Effector CD4-positive, alpha-beta T cell (primary cell): ENCODE data around the gene TRAF4.
A peak's percentile ranks its signal among the peaks of the same experiment; 100 is the strongest.
"Not testable (repeated sequence)": the region's sequence is repeated elsewhere in the genome, so short reads cannot be mapped to it uniquely, and the experiment has no call there.

Source experiments
- DNase-seq: peaks from one replicate; pipeline ENCODE4 v3.0.0-alpha.2; 2020

Gene TRAF4

DNA sequence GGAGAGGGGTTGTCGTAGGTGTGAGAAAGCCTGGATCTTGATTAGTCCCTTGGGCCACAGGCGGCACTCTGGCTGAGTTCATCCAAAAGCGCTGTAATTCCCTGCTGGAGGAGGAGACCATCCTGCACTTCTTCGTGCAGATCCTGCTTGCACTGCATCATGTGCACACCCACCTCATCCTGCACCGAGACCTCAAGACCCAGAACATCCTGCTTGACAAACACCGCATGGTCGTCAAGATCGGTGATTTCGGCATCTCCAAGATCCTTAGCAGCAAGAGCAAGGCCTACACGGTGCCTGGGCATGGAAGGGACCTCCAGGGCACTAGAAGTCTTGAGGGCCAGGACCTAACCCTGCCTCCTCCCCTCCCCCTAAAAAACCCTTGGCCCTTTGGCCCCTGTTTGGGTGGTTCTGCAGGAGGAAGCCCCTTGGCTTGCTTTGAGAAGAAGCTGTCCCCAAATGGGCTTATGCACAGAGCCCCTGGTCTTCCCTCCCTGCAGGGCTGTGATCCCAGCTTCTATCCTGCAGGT lies 9.0 kb upstream of the TRAF4 start:
- no peak for DNase-seq

DNA sequence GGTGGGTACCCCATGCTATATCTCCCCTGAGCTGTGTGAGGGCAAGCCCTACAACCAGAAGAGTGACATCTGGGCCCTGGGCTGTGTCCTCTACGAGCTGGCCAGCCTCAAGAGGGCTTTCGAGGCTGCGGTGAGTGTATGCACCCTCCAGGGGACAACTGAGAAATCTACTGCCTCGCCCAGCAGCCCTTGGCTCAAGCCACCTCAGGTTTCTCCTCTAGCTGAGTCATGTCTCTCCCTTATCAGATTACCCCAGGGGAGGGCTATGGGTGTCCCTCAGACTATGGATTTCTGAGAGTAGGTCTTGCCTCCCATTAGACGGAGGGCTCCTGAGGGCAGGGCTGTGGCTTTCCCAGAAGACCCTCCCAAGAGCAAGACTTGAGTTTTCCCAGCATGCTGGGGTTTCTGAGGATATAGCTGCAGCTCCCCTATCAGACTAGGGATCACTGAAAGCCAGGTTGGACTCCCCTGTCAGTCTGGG lies 8.5 kb upstream of the TRAF4 start:
- DNase-seq: no peak

DNA sequence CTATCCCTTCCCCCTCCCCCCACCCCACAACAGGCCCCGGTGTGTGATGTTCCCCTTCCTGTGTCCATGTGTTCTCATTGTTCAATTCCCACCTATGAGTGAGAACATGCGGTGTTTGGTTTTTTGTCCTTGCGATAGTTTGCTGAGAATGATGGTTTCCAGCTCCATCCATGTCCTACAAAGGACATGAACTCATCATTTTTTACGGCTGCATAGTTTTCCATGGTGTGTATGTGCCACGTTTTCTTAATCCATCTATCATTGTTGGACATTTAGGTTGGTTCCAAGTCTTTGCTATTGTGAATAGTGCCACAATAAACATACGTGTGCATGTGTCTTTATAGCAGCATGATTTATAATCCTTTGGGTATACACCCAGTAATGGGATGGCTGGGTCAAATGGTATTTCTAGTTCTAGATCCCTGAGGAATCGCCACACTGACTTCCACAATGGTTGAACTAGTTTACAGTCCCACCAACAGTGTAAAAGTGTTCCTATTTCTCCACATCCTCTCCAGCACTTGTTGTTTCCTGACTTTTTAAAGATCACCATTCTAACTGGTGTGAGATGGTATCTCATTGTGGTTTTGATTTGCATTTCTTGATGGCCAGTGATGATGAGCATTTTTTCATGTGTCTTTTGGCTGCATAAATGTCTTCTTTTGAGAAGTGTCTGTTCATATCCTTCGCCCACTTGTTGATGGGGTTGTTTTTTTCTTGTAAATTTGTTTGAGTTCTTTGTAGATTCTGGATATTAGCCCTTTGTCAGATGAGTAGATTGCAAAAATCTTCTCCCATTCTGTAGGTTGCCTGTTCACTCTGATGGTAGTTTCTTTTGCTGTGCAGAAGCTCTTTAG lies 7.7 kb upstream of the TRAF4 start:
- not testable (repeated sequence) for DNase-seq

DNA sequence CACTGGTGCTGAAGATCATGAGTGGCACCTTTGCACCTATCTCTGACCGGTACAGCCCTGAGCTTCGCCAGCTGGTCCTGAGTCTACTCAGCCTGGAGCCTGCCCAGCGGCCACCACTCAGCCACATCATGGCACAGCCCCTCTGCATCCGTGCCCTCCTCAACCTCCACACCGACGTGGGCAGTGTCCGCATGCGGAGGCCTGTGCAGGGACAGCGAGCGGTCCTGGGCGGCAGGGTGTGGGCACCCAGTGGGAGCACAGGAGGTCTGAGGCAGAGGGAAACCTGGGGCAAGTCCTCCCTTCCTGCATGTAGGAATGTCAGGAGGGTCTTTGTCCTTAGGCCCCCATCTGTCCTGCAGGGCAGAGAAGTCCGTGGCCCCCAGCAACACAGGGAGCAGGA lies 6.5 kb upstream of the TRAF4 start:
- DNase-seq: no peak

DNA sequence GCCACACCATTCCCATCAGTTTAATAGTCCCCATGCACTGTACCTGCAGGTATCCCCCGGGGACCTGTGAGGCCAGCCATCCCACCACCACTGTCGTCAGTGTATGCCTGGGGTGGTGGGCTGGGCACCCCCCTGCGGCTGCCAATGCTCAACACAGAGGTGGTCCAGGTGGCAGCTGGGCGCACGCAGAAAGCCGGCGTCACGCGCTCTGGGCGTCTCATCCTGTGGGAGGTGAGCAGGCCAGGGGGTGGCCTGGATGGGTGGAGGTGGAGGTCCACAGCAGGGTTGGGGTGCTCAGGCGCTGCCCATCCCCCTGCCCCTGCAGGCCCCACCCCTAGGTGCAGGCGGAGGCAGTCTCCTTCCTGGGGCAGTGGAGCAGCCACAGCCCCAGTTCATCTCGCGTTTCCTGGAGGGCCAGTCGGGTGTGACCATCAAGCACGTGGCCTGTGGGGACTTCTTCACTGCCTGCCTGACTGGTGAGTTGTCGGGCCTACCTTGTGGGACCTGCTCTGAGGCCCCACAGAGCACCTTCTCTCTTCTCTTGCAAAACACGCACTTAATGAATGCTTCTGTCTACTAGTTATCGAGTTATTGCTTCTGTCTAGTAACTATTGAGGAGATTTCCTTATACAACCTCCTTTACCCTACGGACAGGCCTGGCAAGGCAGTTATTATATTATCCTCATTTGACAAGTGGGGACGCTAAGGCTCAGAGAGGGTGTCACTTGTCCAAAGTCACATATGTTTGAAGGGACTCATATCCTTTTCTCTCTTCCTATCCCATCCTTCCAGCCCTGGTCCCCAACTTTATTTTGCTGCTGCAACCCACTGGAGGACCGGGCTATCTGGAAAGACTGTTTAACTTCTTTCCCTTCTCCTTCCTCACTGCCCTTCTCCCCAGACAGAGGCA lies 5.8 kb upstream of the TRAF4 start:
- DNase-seq: no peak

DNA sequence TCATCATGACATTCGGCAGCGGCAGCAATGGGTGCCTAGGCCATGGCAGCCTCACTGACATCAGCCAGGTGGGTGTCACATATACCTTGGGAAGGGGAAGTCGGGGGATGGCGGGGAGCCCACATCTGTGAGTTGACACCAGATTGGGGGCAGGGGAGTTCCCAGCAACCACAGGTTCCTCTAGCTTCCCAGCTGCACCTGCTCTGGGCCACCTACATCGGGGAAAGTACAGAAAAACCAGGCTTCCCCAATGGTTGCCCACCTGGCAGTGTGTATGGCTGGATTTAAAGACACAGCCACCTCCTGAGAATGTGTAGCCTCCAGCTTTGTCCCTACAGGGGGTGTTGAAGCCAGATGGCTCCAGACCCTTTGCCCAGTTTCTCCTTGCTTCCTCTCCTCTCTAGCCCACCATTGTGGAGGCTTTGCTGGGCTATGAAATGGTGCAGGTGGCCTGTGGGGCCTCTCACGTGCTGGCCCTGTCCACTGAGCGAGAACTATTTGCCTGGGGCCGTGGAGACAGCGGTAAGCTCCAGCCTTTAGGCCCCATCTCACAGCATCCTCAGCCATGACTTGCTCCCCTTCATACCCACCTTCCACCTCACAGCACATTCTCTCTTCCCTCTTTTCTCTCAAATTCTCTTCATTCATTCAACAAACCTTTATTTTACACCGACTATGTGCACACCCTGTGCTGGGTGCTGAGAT lies 5.0 kb upstream of the TRAF4 start:
- DNase-seq: peak; percentile 25

DNA sequence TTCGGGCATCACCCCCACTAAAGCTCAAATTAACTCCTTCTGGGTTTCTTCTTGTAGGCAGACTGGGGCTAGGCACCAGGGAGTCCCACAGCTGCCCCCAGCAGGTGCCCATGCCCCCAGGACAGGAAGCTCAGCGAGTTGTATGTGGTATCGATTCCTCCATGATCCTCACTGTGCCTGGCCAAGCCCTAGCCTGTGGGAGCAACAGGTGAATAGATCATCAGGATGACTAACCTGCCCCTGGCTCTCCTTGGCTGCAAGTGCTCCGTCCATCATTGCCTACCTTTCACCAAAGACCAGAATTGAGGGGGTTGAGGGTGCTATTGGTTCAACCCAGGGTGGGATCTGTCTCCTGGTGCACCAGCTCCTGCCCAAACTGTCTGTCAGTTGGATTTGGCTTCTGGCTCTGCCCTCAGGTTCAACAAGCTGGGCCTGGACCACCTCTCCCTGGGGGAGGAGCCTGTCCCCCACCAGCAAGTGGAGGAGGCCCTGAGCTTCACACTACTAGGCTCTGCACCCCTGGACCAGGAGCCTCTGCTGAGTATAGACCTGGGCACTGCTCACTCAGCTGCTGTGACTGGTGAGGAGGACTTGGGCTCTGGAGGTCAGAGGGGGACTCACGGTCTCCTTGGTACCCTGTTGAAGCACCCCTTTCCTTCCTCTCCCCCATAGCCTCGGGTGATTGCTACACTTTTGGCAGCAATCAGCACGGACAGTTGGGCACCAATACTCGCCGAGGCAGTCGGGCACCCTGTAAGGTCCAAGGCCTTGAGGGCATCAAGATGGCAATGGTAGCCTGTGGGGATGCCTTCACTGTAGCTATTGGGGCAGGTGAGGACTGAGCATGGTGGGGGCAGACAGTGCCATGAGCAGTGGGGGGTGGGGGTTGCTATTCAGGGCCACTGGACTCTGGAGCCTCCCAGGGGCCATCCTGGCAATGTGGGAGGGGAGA lies 3.1 kb upstream of the TRAF4 start:
- no peak for DNase-seq

DNA sequence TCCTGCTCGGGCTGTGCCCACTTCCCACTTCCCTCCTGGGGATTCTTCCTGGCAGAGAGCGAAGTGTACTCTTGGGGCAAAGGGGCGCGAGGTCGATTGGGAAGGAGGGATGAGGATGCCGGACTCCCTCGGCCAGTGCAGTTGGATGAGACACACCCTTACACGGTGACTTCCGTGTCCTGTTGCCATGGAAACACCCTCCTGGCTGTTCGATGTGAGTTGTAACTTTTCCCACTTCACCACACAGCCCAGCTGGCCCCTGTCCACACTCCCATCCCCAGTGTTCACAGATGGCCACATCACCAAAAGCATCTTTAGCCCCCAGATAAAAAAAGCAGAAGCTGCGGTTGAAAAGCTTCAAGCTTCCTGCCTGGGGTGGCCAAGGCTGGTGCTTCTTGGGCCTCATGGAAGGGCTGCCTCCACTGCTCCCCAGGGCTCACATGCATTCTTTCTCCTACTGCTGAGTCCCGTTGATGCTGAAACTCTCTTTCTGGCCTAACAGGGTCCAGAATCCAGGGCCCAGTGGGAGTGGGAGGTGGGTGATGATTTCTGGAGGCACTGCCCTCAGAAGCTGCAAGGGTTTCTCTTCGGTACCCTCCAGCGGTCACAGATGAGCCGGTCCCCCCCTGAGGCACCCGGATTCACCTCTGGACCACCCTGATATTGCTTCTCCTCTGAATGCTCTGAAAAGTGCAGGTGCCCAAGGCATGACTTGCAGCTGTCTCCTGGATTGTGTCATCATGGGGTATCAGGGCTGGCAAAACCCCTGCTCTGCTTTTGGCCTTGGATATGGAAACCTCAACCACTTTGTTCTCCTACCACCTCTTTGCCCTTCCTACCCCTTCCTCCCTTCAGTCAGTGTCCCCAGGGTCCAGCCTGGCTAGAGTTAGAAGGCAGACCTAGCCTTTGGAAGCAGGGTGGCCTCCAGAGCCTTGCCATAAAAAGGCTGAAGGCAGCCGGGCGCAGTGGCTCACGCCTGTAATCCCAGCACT lies 2.2 kb upstream of the TRAF4 start:
- DNase-seq: no peak

DNA sequence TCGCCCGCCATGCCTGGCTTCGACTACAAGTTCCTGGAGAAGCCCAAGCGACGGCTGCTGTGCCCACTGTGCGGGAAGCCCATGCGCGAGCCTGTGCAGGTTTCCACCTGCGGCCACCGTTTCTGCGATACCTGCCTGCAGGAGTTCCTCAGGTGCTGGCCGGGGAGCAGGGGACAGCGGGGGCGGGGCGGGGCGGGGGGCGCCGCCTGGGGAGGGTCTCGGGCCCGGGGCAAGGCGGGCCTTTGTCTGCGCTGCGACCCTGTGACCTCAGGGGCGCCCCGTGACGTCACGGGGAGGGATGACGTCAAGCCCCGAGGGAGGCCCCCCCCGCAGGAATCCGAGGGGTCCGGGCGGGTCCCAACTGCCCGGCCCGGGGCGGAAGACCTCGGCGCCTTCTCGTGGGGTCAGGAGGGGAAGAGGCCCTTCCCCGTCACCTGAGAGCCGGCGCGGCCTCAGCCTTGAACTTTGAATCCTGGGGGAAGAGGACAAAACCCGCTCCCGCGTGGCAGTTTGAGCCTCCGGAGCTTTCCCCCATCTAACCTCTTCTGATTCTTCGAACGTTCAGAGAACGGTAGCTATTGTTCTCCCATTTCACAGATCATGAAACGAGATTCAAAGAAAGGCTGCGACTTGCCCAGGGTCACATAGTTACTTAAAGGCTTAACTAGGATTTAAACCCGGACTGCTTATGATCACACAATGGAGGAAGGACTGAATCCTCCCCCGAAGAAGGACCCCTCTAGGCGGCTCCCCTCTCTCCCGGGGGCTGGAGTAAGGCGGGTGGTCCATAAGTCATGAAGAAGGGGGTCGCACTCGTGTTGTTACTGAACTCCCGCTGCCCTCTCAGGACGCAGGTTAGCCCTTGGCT lies 527 bp downstream of the TRAF4 start:
- peak; percentile 61 for DNase-seq

DNA sequence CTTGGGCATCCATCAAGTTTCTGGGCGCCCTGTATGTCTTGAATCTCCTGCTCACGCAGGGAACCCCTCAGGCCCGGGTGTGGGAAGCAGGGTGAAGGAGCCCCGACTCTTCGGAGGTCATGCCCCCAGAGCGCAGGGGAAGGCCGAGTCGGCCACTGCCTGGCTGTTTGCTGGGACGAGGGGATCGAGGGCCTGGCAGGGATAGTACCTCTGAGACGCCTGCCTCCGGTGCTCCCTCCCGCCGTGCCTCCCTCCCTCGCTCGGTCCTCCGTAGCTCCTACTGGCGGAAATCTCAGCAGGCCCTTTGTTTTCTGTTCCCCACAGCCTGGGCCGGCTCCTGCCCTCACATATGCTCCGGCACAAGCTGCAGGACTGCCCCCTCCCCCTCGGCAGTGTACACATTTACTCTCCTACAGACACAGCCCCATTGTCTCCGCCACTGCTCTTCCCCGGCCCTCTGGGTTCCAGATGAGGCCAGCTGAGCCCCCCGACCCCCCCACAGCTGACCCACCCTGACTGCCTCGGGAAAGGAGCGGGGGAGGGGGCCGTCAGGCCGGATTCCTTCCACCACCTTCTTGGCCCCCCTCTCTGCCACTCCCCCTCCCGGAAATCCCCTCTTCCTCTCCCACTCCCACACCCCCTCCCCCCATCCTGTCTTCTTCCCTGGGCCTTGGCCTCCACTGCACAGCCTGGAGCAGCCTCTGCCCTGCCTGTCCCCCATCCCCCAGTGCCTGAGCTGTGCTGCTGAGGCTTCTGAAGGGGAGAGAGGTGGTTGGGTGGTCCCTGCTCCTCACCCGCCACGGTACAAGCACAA lies 1.4 kb downstream of the TRAF4 start:
- no peak for DNase-seq

DNA sequence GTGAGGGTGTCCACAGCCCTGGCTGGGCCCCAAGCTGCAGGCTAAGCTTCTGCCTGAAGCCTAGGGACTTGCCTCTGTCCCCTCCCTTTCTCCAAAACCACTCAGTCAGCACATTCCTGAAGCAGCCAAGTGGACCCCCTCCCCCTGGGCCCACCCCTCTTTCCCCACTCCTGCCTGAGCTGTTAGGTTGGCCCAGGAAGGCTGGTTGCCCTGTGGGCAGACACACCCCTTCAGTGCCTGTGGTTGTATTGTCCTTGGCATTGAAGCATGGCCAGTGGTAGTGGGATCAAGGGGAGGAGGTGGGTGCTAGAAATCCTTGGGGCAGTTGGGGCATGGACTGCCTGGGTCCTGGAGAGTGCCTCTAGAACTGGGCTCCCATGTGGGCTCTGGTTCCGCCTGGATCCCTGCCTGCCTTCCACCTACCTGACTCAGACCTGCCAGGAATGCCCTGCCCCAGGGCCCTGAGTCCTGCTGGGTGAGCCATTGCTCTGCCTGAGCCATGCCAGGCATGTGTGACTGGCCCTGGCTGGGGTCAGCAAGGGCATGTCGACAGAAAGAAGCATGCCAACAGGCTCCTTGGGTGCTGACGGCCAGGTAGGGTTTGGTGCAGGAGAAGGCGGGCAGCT lies 2.1 kb downstream of the TRAF4 start:
- DNase-seq: no peak

DNA sequence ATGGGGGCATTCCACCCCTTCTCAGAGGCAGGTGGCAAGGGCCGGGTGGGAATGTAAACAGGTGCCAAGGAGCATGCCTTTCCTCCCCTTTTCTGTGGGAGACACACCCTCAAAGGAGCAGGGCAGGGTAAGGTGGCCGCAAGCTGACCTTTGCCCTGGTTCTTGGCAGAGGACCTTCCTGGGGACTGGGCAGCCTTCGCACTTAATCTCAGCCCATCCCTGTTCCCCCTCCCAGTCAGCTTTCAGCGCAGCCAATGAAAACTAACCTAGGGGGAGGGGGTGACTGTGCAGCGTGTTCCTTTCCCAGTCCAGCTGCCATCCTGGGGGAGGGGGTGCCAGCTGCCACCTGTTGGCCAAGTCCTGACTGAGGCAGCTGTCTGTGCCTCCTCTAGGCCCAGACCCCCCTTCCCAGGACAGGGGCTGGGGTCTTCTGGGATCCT lies 2.8 kb downstream of the TRAF4 start:
- DNase-seq: no peak

DNA sequence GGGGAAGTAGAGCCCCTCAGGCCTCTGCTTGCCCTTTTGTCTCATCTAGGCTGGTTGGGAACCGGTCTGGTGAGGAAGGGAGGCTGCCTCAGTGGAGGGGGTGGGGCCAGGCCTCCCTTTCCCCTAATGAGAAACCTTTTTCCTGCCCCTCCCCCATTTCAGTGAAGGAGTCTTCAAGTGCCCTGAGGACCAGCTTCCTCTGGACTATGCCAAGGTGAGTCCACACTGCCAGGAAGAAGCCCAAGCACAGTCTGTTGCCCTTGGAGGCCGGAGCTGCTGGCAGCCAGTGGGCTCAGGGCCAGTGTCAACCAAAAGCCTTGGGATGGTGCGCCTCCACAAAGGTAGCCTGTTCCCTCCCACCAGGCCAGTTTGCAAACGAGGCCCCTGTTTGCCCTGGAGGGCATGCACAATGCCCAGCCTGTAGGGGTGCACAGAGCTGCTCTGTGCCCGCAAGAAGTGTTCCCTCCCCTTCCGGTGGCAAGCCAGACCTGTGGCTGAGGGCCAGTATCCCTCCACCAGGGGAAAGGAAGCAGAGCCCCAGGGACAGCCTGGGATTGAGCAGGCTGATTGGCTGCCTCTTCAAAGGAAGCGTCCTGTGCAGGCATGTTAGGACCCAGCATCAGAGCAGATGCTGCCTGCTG lies 3.4 kb downstream of the TRAF4 start:
- no peak for DNase-seq

DNA sequence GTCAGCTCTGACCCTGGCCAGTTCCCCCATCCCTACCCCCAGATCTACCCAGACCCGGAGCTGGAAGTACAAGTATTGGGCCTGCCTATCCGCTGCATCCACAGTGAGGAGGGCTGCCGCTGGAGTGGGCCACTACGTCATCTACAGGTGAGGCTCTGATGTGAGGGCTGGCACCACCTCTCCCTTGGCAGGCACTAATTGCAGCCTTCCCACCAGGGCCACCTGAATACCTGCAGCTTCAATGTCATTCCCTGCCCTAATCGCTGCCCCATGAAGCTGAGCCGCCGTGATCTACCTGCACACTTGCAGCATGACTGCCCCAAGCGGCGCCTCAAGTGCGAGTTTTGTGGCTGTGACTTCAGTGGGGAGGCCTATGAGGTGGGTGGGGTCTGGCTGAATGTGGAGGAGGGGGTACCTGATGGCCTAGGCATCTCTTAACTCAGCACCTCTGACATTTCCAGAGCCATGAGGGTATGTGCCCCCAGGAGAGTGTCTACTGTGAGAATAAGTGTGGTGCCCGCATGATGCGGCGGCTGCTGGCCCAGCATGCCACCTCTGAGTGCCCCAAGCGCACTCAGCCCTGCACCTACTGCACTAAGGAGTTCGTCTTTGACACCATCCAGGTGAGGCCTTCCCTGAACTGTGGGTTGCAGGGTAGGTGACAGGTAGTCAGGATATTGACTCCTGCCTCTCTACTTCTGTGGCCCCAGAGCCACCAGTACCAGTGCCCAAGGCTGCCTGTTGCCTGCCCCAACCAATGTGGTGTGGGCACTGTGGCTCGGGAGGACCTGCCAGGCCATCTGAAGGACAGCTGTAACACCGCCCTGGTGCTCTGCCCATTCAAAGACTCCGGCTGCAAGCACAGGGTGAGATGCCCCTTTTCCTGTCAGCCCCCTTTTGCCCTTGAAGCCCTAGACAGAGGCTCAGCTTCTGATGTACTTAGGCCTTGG lies 4.3 kb downstream of the TRAF4 start:
- DNase-seq: no peak

DNA sequence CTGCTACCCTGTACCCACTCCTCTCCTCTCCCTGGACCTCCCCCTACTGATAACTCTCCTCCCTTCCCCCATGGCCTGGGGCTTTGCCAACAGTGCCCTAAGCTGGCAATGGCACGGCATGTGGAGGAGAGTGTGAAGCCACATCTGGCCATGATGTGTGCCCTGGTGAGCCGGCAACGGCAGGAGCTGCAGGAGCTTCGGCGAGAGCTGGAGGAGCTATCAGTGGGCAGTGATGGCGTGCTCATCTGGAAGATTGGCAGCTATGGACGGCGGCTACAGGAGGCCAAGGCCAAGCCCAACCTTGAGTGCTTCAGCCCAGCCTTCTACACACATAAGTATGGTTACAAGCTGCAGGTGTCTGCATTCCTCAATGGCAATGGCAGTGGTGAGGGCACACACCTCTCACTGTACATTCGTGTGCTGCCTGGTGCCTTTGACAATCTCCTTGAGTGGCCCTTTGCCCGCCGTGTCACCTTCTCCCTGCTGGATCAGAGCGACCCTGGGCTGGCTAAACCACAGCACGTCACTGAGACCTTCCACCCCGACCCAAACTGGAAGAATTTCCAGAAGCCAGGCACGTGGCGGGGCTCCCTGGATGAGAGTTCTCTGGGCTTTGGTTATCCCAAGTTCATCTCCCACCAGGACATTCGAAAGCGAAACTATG lies 5.2 kb downstream of the TRAF4 start:
- no peak for DNase-seq
